HG03442 (cell line): ENCODE measurements around the gene PYROXD2.
A peak's percentile ranks its signal among the peaks of the same experiment; 100 is the strongest.
"Not testable (repeated sequence)": the region's sequence is repeated elsewhere in the genome, so short reads cannot be mapped to it uniquely, and the experiment has no call there.

Experiments
- ATAC-seq: cut with Tn5 transposase; IDR thresholded peaks from one replicate; pipeline ENCODE4 v1.9.1; 2021; ENCODE audit warnings: mild to moderate bottlenecking, moderate library complexity; ENCODE audit not compliant: unreplicated experiment

The PYROXD2 gene

GRCh38 chr10:98370831-98371820 lies 43.9 kb downstream of the PYROXD2 start:
- no peak for ATAC-seq

GRCh38 chr10:98369801-98370200 lies 45.2 kb downstream of the PYROXD2 start:
- ATAC-seq: no peak

GRCh38 chr10:98368644-98369043 lies 46.3 kb downstream of the PYROXD2 start:
- ATAC-seq: no peak

GRCh38 chr10:98367604-98368451 lies 47.2 kb downstream of the PYROXD2 start:
- no peak for ATAC-seq

GRCh38 chr10:98366062-98366530 lies 48.9 kb downstream of the PYROXD2 start:
- no peak for ATAC-seq

GRCh38 chr10:98365406-98366061 lies 49.4 kb downstream of the PYROXD2 start:
- ATAC-seq: no peak

- ATAC-seq: no peak
These were observed 50.4 kb downstream of the PYROXD2 start for GRCh38 chr10:98364432-98365102.

GRCh38 chr10:98363220-98363619 lies 51.8 kb downstream of the PYROXD2 start:
- ATAC-seq: no peak

GRCh38 chr10:98361131-98362025 lies 53.6 kb downstream of the PYROXD2 start:
- ATAC-seq: peak; percentile 98

- no peak for ATAC-seq
These were observed 57.7 kb downstream of the PYROXD2 start for GRCh38 chr10:98357194-98357822.

GRCh38 chr10:98354491-98354890 lies 60.5 kb downstream of the PYROXD2 start:
- no peak for ATAC-seq

GRCh38 chr10:98353170-98353569 lies 61.8 kb downstream of the PYROXD2 start:
- no peak for ATAC-seq

GRCh38 chr10:98351831-98352402 lies 63.1 kb downstream of the PYROXD2 start:
- ATAC-seq: no peak

GRCh38 chr10:98349508-98349922 lies 65.5 kb downstream of the PYROXD2 start:
- ATAC-seq: peak; percentile 63

GRCh38 chr10:98346847-98347246 lies 68.1 kb downstream of the PYROXD2 start:
- ATAC-seq: no peak

GRCh38 chr10:98344589-98345038 lies 70.4 kb downstream of the PYROXD2 start:
- no peak for ATAC-seq

- ATAC-seq: not testable (repeated sequence)
These were observed 73.3 kb downstream of the PYROXD2 start for GRCh38 chr10:98341701-98342100.

- ATAC-seq: no peak
These were observed 74.1 kb downstream of the PYROXD2 start for GRCh38 chr10:98340940-98341310.
